DMS153 treated with DMSO at 0.1 percent for 48 hours (cell line): ENCODE results near the gene PREX1.

ENCODE experiments used
- DNase-seq: peaks from one replicate; lab custom pipeline; 2025; ENCODE audit not compliant: unreplicated experiment; lab: John Stamatoyannopoulos, UW

The PREX1 gene

DNA sequence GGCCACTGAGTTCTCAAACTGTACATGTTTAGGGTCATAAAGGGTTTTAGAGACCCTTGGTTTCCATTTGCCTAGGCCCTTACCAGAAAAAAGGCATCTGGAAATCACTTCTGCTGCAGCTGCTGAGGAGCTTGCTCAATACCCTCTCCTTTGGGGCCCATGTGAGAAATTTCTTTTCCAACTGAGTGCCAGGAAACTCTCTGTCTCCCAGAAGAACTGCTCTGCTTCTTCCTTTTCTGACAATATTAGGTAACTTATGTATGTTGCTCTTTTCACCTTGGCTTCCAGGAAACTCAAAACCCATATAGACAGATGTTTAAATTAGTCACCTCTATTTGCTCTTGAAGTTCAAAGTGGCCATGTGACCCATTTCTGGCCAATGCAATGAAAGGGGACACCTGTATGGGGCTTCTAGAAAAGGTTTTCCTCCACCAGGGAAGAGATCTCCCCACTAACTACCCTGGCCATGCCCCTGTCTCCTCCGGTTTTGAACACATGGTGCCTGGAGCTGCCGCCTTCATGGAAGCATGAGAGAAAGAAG lies 121.6 kb downstream of the PREX1 start:
- no peak for DNase-seq

DNA sequence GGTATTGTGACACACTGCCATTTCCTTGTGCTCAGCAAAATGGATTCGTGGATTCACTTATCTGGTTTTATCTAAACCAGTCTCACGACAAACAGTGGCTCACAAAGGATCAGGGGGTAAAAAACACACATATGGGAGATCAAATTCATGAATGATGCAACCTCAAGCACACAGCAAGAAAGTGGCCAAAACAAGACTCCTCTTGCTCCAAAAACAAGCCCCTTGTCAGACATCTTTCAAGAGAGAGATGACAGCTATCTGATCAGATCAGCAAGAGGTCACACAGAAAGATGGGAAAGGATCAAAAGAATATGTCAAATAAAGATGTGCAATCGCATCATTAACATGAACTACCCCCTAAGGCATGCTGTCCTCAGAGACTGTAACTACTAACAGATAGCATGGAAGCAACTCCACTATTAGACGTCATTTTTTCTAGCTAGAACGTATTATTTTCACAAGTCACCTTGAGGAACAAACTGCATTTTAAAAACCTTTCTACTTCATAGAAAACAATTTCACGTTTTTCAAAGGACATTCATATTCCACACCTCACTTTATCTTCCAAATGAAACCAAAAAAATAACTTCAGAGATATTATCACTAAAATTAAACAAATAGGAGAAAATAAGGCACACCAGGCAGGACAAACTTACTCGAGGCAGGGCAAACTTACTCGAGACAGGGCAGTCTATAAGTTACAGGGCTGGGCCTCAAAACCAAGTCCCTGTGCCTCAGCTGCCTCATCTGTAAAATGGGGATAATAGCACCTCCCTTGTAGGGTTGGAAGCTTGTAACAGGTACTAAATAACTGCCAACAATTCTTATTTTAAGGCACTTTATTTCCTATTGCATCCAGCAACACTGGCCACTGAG lies 122.3 kb downstream of the PREX1 start:
- DNase-seq = no peak

DNA sequence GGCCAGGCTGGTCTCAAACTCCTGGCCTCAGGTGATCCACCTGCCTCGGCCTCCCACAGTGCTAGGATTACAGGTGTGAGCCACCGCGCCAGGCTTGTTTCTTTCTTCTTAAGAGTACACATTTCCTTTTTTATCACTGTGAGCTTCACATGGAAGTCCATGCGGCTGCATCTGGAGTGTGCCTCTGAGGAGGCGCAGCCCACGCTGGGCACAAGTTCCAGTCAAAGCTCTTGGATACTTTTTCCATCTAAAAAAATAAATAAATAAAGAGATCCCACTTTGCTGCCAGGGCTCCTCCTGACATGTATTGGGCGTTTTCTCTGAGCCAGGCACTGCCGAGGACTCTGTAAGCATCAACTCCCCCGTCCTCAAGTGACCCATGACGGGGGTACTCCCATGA lies 123.0 kb downstream of the PREX1 start:
- DNase-seq = no peak

DNA sequence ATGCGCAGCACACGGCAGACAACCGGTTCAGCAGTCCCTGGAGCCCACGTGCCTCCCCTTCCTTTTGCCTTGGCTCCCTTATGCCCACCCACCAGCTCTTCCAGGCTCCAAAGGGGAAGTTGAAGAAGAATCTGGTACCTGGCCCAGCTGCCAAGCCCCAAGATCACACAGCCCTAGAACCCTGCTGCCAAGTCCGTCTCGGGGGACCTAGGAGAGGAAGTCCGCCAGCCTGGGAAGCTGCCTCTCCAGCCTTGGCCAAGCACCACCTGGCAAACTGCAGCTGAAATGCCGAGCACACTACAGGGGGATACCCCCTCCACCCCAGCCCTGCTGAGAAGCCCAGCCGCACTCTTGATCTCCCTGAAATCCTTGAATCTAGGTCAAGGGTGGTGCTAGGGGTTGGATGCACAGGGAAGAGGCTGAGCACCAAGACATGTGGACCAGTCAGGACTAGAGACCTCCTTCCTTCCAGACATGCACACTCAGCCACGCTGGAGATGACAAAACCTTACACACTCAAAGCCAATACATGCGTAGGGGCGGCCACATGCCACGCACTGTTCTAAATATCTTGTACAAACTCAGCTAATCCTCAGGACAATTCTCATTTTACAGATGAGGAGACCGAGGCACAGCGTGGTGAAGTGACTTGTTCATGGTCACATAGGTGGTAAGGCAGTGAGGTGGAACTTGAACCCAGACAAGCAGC lies 124.1 kb downstream of the PREX1 start:
- DNase-seq = no peak

DNA sequence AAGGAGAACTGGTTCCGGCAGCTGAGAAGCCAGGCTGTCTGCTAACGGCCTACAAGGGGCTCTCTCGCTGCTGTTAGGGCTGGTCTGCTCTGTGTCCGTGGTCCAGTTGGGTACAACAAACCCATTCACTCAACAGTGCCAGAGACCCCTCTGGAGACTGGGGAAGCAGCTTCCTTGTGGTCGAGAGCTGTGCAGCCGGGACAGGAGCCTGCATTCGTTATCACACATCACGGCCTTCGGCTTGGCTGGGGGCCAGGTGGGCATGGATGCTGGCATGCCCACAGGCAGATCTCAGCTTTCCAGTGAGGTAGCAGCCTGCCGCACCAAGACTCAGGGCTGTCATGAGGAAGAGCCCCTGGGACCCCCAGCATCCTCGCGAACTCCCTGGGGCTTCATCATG lies 124.7 kb downstream of the PREX1 start:
- no peak for DNase-seq

DNA sequence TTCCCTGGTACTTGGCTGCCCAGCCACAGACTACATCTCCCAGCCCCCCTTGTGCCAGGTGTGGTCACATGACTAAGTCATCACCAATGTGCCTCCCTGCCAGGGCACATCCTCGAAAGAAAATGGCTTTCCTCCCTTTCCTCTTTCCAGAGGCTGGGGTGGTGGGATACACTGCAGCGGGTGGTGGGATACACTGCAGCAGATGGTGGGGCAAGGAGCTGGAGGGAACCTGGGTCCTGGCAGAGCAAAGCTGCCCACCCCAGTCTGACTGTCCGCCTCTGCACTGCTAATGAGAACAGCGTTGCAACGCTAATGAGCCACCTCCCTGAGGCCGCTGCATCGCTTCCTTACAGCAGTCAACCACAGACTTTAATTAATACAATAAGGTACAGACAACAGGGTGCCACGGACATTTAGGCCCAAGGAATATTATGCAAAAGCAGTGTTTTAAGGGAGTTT lies 125.3 kb downstream of the PREX1 start:
- DNase-seq = no peak

DNA sequence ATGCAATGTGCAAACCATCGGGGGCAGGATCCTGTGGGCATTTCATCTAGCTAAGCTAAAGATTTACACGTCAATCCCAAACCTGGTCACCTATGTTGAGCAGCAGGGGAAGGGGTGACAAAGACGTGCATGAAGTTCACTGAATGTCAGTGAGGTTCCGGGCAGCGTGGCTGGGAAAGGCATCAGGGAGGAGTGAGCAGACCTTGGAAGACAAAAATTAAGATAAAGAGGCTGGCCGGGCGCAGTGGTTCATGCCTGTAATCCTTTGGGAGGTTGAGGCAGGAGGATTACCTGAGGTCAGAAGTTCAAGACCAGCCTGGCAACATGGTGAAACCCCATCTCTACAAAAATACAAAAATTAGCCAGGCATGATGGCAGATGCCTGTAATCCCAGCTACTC lies 126.1 kb downstream of the PREX1 start:
- DNase-seq = no peak

DNA sequence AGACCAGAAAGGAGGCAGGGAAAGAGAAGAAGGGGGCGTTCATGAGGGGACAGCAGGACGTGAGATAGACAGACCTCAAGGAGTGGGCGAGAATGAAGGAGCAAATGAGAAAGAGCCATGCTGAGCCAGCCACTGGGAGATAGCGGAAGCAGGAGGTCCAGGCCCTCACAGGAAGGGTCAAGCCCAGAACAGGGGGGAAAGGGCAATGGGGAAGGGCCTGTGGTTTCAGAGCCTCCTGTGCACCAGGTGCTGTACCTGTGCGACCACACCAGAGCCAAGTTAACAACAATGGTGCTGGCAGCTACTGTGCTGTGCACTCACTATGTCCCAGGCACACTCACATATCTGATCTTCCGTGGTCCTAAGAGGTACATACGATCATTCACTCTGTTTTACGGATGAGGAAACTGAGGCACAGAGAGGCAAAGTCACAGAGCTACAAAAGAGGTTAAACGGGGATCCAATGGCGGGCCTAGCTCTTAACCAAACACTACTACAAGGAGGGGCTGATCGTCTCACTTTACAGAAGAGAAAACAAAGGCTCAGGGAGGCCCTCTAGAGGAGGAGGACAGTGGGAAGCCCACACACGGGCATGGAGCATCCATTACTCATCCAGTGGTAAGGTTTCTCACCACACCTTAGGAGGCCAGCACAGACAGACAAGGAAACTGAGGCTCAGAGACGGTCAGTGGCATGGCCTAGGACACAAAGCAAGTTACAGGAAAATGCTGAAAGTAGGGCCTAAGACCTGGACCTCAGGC lies 129.1 kb downstream of the PREX1 start:
- no peak for DNase-seq

DNA sequence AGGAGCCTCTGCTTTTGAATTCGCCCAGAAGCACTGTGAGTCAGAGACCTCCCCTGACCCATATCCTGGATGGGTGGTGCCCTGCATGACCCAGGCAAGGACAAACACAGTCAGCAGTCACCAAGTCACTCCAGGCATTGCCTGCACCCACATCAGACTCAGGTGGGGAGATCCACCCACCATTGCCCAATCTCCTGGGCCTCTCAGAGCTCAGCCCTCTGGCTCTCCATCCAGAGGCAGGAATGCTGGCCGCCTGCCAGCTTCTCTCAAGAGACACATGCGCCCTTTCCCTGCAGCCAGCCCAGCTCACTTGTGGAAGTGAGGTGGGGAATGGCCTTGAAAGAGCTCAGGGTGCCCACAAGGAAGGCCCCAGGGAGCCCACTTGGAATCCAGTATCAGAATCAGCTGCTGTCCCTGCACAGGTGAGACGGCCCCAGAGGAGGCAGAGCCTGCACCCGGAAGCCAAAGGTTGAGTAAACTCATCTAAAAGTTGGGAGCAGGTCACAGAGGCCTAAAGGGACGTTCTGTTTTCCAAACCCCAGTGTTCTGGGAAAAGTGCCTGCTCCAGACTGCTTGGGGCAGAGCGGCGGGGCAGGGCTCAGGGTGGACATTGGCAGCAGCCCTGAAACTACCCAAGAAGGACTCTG lies 129.8 kb downstream of the PREX1 start:
- peak; percentile 32 for DNase-seq

DNA sequence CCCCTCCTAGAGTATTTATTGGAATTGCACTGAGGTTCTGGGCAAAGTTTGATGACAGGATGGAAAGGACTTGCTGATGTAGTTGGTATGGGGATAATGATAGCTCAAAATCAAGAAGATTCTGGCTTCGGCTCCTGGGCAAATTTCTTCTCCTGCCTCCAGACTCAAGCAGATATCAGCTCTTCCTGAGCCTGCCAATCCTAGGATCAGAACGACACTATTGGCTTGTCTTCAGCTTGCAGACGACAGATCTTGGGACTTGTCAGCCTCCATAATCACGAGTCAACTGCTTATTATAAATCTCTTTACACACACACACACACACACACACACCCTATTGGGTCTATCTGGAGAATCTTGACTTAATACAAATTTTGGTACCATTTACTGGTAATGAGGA lies 131.1 kb downstream of the PREX1 start:
- no peak for DNase-seq

DNA sequence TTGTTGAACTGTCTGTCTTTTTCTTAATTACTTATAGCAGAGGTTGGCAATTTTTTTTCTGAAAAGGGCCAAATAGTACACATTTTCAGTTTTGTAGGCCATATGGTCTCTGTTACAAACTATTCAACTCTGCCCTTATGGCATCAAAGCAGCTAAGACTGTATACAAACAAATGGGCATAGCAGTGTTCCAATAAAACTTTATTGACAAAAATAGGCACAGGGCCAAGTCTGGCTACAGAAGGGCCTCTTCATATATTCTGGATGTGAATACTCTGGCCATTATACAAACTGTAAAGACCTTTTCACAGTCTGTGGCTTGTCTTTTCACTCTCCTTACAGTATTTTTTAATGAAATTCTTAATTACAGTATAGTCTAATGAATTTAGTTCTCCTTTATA lies 132.1 kb downstream of the PREX1 start:
- DNase-seq = no peak

DNA sequence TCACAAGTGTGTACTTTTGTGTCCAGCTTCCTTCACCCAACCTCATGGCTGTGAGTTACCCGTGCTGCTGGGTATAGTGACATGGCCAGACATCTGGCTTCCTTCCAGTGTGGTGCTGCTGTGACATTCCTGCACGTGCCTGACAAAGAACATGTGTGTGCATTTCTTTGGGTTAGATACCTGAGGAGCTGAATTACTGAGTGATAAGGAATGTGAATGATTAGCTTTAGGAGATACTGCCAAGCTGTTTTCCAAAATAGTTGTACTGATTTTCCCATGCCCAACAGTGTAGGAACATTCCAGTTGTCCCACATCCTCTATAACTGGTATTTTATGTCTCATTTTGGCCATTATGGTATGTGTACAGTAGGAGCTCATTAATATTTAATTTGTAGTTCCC lies 132.5 kb downstream of the PREX1 start:
- no peak for DNase-seq

DNA sequence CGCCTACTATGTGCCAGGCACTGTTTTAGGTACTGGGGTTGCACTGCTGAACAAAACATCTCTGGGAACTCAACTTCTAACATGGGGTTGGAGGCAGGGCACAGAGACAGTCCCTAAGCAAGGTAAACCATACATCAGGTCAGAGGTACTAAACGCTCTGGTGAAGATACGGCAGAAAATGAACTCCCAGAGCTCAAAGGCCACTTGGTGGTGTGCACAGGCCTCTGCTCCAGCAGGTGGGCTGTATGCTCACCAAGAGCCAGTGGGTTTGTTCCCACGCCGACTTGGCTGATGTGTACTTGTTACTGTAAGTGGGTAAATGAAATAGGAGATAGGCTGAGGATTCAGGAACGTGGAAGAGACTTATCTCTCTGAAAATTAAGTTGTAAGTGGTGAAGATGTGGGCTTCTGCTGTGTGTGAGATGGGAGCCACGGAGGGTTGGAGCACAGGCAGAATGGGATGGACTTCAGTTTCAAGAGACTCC lies 133.4 kb downstream of the PREX1 start:
- DNase-seq = no peak

DNA sequence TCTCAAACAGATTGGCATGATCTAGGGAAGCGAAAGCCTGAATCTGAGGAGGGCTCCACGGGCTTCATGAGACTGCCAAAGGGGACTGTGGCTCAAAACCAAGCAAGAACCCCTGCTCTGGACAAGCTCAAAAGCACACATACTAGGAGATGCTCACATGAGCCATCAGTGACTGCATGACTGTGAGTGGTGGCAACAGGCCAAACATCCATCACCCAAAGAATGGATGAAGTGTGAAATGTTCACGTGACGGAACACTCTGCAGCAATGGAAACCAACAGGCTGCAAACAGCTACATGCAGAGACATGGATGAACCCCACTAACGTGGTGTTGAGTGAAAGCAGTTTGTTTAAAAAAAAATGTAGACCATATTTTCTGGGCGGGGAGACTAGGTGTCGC lies 136.3 kb downstream of the PREX1 start:
- DNase-seq = no peak

DNA sequence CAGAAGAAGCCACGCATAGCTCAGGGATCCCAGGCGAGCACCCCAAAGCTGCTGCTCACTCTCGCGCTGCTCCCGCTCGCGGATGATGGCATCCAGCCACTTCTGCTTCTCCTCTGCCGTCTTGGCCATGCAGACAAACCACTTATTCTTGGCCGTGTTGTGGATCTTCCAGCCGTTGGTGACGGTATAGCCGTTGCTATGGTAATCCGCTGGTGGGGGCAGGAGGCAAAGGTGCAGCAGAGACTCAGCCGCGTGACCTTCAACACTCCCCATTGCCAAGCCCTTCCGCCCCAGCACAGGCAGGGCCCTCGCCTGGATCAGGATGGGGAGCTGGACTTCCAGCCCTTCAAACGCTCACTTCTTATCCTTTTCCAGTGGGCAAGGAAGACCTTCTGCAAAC lies 136.9 kb downstream of the PREX1 start:
- DNase-seq = no peak

DNA sequence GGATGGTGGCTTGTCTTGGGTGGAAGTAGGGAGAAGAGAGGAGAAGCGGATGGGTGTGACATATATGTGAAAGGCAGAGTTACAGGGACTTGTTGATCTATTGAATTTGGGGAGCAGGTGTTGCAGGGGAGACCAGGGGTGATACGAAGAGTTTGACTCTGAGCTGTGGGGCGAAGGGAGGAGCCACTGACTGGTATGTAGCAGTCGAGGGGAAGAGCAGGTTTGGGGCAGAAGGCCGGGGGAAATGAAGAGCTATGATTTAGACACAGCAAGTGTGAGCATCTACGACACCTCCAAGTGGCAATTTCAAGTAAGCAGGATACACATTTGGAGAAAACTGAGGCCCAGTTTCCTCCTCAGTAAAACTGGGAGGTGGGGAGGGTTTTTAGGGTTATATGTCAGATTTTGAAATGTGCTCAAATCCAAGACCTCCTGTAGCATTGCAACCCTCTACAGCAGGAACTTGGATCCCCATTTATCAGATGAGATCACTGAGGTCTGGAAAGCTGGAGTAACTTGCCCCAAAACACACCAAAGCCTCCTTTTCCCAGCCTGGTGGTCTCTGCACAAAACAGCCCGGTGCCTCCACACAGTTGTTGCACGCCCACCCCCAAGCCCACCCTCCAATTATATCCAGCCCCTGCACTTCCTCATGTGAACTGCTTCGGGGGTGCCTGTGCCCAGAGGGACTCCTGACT lies 137.8 kb downstream of the PREX1 start:
- no peak for DNase-seq

DNA sequence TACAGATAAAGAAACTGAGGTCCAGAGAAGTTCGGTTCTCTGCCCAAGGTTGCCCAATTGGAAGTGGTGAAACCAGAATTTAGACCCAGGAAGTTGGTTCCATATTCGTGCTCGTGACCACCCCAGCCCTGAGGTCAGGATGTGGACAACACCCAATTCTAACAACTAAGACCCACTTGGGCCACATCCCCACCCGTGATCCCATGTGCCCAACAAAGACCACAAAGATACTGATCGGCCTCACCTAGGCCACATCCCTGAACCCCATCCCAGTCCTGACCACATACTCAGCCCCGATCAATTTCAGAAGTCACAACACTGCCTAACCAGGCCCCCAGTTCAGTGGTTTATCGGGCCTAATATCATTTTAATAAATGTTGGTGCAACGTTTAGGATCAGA lies 138.4 kb downstream of the PREX1 start:
- no peak for DNase-seq

DNA sequence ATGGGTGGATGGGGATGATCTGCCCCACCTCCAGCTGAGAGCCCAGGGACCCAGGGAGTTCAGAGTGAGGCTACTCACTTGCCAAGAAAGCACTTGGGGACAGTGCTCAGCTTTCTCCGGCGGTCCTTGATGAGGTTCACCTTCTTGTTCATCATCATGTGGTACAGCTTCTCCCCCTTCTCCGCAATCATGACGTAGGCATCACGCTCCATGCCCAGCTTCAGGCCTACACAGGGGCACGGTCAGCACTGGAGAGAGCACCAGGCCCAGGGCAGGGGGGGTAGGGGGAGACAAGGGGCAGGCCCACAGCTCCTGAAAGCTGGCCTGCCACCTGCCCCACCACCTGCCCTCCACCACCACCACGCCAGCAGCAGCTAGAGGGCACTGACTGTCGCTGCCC lies 139.2 kb downstream of the PREX1 start:
- no peak for DNase-seq

DNA sequence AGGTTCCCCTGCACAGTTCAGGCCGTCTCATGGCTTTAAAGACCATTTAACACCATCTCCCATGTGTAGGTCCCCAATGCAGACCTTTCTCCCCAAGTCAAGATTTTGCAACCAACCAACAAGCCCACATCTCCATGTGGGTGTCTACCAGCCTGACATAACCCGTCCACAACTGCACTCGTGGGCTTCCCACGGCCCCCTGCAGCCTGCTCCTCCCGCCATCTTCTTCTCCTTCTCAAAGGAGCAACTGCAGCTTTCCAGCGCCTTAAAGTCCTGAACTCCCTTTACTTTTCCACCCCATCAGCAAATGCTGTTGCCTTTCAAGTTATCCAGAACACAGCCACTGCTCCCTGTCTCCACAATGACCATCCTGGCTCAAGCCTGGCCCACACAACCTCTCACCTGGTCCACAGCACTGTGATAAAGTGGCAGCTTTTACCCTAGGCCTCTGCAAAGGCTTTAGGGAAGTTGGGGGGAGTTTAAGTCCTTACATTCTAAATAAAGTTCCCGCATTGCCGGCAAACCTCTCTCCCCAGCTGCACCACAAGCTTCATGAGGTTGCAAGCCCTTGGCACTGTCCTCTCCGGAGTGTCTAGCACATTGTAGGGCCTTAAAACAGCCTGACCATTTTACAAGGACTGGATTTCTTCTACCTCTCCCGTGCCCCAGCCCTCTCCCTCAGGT lies 140.5 kb downstream of the PREX1 start:
- DNase-seq = no peak
